MCF 10A (cell line): ENCODE results near the gene PPFIBP2. TPM values are rescaled to one million over a fixed set of nuclear protein-coding genes. Genes with fewer than 3 reads are reported as not detected.

Source experiments
- BruUV-seq: library from RNA; stranded (reverse); fragments of 400-500 nt; replicated peaks from 2 replicates; lab custom pipeline; 2021; lab: Mats Ljungman, UMichigan
- CTCF ChIA-PET: fragments of 300-600 bp; sonication (Branson Sonifier 250); formaldehyde crosslinking; extraction: SDS; loops from one replicate; lab custom pipeline; 2021; ENCODE audit warnings: antibody characterized with exemption, inconsistent platforms; lab: Yijun Ruan, JAX
- POLR2A ChIA-PET: fragments of 300-600, 350-650 bp; sonication (Branson Sonifier 250); formaldehyde crosslinking; extraction: SDS; loops from one replicate; lab custom pipeline; 2020; ENCODE audit warnings: antibody characterized with exemption, inconsistent platforms; lab: Yijun Ruan, JAX
- DNase-seq: peaks from one replicate; pipeline ENCODE4 v3.0.0-alpha.2; 2018; ENCODE audit not compliant: unreplicated experiment
- H3K27ac Mint-ChIP-seq: one replicate; pipeline ENCODE4 v1.8.0; 2022; ENCODE audit warnings: mild to moderate bottlenecking, low read depth, mixed read lengths; ENCODE audit not compliant: unreplicated experiment
- H3K27me3 Mint-ChIP-seq: one replicate; pipeline ENCODE4 v1.8.0; 2022; ENCODE audit warnings: mixed read lengths; ENCODE audit not compliant: insufficient read depth, unreplicated experiment
- H3K36me3 Mint-ChIP-seq: one replicate; pipeline ENCODE4 v1.8.0; 2022; ENCODE audit warnings: mild to moderate bottlenecking, moderate library complexity, mixed read lengths; ENCODE audit not compliant: insufficient read depth, unreplicated experiment
- H3K4me1 Mint-ChIP-seq: one replicate; pipeline ENCODE4 v1.8.0; 2022; ENCODE audit warnings: mixed read lengths; ENCODE audit not compliant: insufficient read depth, unreplicated experiment
- H3K4me3 Mint-ChIP-seq: one replicate; pipeline ENCODE4 v1.8.0; 2022; ENCODE audit warnings: mild to moderate bottlenecking, moderate library complexity, mixed read lengths; ENCODE audit not compliant: unreplicated experiment
- H3K9me3 Mint-ChIP-seq: one replicate; pipeline ENCODE4 v1.8.0; 2022; ENCODE audit warnings: mixed read lengths; ENCODE audit not compliant: unreplicated experiment
- CTCF ChIP-seq: fragments of 200-600 bp; IDR thresholded peaks from one replicate; pipeline ENCODE4 v1.8.0; 2022; ENCODE audit warnings: antibody characterized with exemption, mild to moderate bottlenecking; ENCODE audit not compliant: unreplicated experiment
- intact Hi-C: fragments of 100-400 bp; cut with micrococcal nuclease; formaldehyde crosslinking; loops from 2 replicates; pipeline ENCODE4 v1.14.1; 2022
- total RNA-seq: library from RNA; stranded (reverse); gene quantifications from 2 replicates; pipeline ENCODE4 v1.2.3, GENCODE V29; 2022

PPFIBP2 gene
- total RNA-seq, 1 experiment from 2014 or later, result 3.5 TPM

GRCh38 chr11:7664867-7665266 is 151.1 kb downstream of the PPFIBP2 start:
- H3K27ac Mint-ChIP-seq, result no peak overlapping the region

GRCh38 chr11:7665473-7666291 is 151.9 kb downstream of the PPFIBP2 start:
- ChIA-PET CTCF (interaction anchor here (0.5 to 10.2 kb wide), 61 partner anchors 9 to 1000 kb away, joined by 3 to 182 read pairs (median 4); partner anchors contain the start of genes EIF3F and PPFIBP2), POLR2A (interaction anchor here (1.1 to 1.2 kb wide), 2 partner anchors 22 to 152 kb away, joined by 3 to 5 read pairs; partner anchors contain the start of gene PPFIBP2)
- Mint-ChIP-seq H3K4me3 (no peak overlapping the region), H3K27me3 (no peaks in the 10 kb centered on the region), H3K9me3 (no peaks in the 10 kb centered on the region), H3K4me1 (no peaks in the 10 kb centered on the region), H3K27ac (no peak overlapping the region), H3K36me3 (peaks cover 7% of the 10 kb centered on the region)
- TF ChIP-seq CTCF, result peak; percentile 97
- intact Hi-C loops, result loop anchor here (1.0 to 2.0 kb wide), 5 partner anchors 23 to 567 kb away; partner anchors contain the start of gene PPFIBP2
- peak; percentile 81 for DNase-seq
- no TSS peak for BruUV-seq

More at GRCh38 chr11:7664867-7665266, 151.1 kb downstream of the PPFIBP2 start:
- no peaks in the 10 kb centered on the region for H3K9me3 Mint-ChIP-seq
- DNase-seq, result no peak
- no peaks in the 10 kb centered on the region for H3K4me1 Mint-ChIP-seq
- intact Hi-C loops, result loop anchor here (1.0 to 2.0 kb wide), 5 partner anchors 24 to 567 kb away; partner anchors contain the start of gene PPFIBP2
- H3K36me3 Mint-ChIP-seq, result peaks cover 7% of the 10 kb centered on the region
- POLR2A ChIA-PET, result interaction anchor here (1.1 kb wide), 1 partner anchor 151 kb away, joined by 5 read pairs; the partner anchor contains the start of gene PPFIBP2
- no TSS peak for BruUV-seq
- H3K4me3 Mint-ChIP-seq, result no peak overlapping the region
- no peak for TF ChIP-seq CTCF
- CTCF ChIA-PET, result interaction anchor here (0.5 to 10.2 kb wide), 40 partner anchors 8 to 974 kb away, joined by 3 to 182 read pairs (median 4); partner anchors contain the start of genes EIF3F and PPFIBP2
- H3K27me3 Mint-ChIP-seq, result no peaks in the 10 kb centered on the region

- POLR2A ChIA-PET, result interaction anchor here (1.2 kb wide), 1 partner anchor 23 kb away, joined by 3 read pairs; no protein-coding TSS in a partner anchor
- BruUV-seq, result no TSS peak
- no peak for TF ChIP-seq CTCF
- Mint-ChIP-seq H3K27me3 (no peaks in the 10 kb centered on the region), H3K36me3 (peaks cover 7% of the 10 kb centered on the region), H3K27ac (no peak overlapping the region), H3K9me3 (no peaks in the 10 kb centered on the region), H3K4me1 (no peaks in the 10 kb centered on the region), H3K4me3 (no peak overlapping the region)
- CTCF ChIA-PET, result interaction anchor here (0.5 to 10.2 kb wide), 31 partner anchors 9 to 1447 kb away, joined by 3 to 182 read pairs (median 5); partner anchors contain the start of gene PPFIBP2
- intact Hi-C loops, result no loop called here
- DNase-seq, result no peak
Observed at GRCh38 chr11:7666292-7666866, 152.6 kb downstream of the PPFIBP2 start.

GRCh38 chr11:7667460-7667859 is 153.7 kb downstream of the PPFIBP2 start:
- BruUV-seq, result no TSS peak
- POLR2A ChIA-PET, result no interaction called here
- Mint-ChIP-seq H3K4me1 (no peaks in the 10 kb centered on the region), H3K9me3 (no peaks in the 10 kb centered on the region), H3K27me3 (no peaks in the 10 kb centered on the region), H3K27ac (no peak overlapping the region), H3K4me3 (no peak overlapping the region), H3K36me3 (peaks cover 6% of the 10 kb centered on the region)
- CTCF ChIA-PET, result interaction anchor here (0.6 to 10.2 kb wide), 9 partner anchors 10 to 570 kb away, joined by 3 to 182 read pairs (median 24); no protein-coding TSS in a partner anchor
- DNase-seq, result no peak
- intact Hi-C loops, result no loop called here
- no peak for TF ChIP-seq CTCF
